ENCODE measurements around the gene LTV1.

The LTV1 gene

DNA sequence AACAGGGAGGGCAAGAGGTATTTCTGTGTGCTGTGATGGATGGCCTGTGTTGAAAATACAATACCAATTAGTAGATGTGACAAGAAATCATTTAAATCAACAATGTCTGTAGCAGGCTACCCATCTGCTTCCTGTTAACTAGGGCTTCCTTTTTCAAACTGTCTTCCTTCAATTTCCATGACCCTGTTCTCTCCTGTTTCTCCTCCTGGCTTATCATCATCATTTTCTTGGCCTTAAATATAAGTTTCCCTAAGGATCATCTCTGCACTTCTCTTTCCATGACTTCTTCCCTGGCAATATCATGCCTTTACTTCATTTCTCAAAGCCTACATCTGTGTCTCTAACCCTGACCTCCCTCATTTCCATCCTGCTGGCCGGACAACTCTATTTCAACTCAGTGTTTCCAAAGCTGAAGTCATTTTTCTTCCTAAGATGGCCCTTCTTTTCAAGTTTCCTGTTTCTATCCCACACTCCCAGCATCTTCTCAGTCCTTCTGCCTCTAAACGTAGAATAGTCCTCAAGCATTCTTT, 39.3 kb downstream of the LTV1 start:
- Histone ChIP-seq H3K9ac (no peak overlapping the region), H3K36me3 (ENCODE audit: control insufficient read depth, insufficient read depth, low read length) (no peaks in the 10 kb centered on the region), H3K4me3 (ENCODE audit: low read depth, low read length) (no peak overlapping the region), H3K79me2 (no peaks in the 10 kb centered on the region), H2AFZ (no peak overlapping the region), H3K9me3 (ENCODE audit: control insufficient read depth, low read length) (no peaks in the 10 kb centered on the region), H3K27me3 (ENCODE audit: control insufficient read depth, insufficient read depth, low read length) (no peaks in the 10 kb centered on the region), H3K4me2 (ENCODE audit: low read length) (no peak overlapping the region), H3K4me1 (no peaks in the 10 kb centered on the region), H3K27ac (no peak overlapping the region)
- TF ChIP-seq, protein P1, sequence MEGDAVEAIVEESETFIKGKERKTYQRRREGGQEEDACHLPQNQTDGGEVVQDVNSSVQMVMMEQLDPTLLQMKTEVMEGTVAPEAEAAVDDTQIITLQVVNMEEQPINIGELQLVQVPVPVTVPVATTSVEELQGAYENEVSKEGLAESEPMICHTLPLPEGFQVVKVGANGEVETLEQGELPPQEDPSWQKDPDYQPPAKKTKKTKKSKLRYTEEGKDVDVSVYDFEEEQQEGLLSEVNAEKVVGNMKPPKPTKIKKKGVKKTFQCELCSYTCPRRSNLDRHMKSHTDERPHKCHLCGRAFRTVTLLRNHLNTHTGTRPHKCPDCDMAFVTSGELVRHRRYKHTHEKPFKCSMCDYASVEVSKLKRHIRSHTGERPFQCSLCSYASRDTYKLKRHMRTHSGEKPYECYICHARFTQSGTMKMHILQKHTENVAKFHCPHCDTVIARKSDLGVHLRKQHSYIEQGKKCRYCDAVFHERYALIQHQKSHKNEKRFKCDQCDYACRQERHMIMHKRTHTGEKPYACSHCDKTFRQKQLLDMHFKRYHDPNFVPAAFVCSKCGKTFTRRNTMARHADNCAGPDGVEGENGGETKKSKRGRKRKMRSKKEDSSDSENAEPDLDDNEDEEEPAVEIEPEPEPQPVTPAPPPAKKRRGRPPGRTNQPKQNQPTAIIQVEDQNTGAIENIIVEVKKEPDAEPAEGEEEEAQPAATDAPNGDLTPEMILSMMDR (IDR thresholded peaks at IDR 0.05): no peak

DNA sequence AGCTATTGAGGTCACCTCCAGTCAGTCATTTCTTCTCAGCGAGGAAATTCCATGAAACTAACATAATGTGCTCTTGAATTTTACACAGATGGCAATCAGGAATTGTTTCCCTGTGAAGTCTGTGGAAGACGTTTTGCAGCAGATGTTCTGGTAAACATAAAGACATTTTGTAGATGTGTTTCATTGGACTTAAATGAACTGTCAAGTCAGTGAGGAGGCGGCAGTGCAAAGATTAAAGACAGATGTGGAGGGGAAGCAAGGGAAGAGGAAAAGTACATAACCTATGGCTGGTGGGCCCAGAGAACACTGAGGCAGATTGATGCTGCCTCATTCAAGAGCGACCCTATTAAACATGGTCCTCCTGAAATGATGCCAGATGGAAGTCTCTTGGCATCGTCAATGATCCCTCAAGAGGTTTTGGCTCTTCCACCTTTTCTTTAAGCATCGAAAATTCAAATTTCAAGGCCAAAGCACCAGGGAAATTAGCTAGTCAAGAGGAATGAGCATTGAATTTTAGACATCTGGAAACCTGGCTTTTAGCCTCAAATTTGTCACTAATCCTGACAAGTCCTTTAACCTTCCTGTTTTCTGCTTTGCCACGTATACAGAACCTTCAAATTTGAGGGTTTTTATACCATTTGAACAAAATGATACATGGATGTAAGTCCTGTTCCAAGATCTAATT, 41.2 kb downstream of the LTV1 start:
- TF ChIP-seq, protein P1 (IDR thresholded peaks at IDR 0.05): no peak

DNA sequence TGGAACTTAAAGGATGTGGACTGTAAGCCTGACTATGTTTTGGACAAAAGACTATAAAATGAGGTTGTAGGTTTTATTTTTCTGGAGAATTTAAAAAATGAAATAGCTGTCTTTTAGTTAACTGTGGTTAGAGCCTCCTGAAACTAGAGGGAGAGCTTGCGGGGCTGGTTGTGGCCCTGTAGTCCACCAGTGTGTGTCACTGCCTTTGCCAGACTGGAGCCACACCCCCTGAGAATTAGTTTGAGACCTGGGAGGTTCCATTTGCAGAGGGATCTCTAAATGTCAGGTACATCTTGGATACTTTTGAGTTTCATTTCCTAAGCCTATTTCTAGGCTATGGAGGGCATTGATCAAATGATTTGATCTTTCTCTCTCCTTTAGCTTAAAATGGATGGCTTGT, 42.0 kb downstream of the LTV1 start:
- TF ChIP-seq, protein P1 (IDR thresholded peaks at IDR 0.05): no peak
- Histone ChIP-seq H3K9me3 (ENCODE audit: control insufficient read depth, low read length) (no peaks in the 10 kb centered on the region), H3K36me3 (ENCODE audit: control insufficient read depth, insufficient read depth, low read length) (no peaks in the 10 kb centered on the region), H3K4me2 (ENCODE audit: low read length) (no peak overlapping the region), H3K27ac (no peak overlapping the region), H3K27me3 (ENCODE audit: control insufficient read depth, insufficient read depth, low read length) (no peaks in the 10 kb centered on the region), H3K4me3 (ENCODE audit: low read depth, low read length) (no peak overlapping the region), H2AFZ (no peak overlapping the region), H3K79me2 (no peaks in the 10 kb centered on the region), H3K4me1 (no peaks in the 10 kb centered on the region), H3K9ac (no peak overlapping the region)

More for the DNA sequence above, 41.2 kb downstream of the LTV1 start:
- no peaks in the 10 kb centered on the region for H3K9me3 ChIP-seq (ENCODE audit: control insufficient read depth, low read length)
- H3K9ac ChIP-seq: no peak overlapping the region
- no peak overlapping the region for H3K4me2 ChIP-seq (ENCODE audit: low read length)
- H3K4me1 ChIP-seq: no peaks in the 10 kb centered on the region
- H3K27me3 ChIP-seq (ENCODE audit: control insufficient read depth, insufficient read depth, low read length): no peaks in the 10 kb centered on the region
- H3K27ac ChIP-seq: no peak overlapping the region
- H3K79me2 ChIP-seq: no peaks in the 10 kb centered on the region
- H3K4me3 ChIP-seq (ENCODE audit: low read depth, low read length): no peak overlapping the region
- H2AFZ ChIP-seq: no peak overlapping the region
- no peaks in the 10 kb centered on the region for H3K36me3 ChIP-seq (ENCODE audit: control insufficient read depth, insufficient read depth, low read length)

DNA sequence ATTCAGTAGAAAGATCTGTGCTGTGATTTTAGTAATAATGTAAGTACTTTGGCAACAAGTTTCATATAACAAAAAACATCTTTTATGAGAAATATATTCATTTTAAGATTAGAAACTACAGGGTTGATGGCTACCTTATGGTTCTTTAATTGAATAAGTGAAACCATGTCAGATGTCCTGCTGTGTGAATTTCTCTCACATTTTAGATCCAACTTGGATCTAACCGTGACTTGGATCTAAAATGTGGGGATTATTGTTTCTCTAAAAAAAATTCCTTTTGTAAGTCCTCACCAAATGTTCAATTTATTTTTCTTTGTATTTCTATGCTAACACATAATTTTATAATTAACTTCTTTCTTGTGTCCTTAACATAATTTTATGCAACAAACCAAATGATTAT, 51.5 kb downstream of the LTV1 start:
- Histone ChIP-seq H3K4me2 (ENCODE audit: low read length) (no peak overlapping the region), H3K4me3 (ENCODE audit: low read depth, low read length) (no peak overlapping the region), H3K4me1 (no peaks in the 10 kb centered on the region), H3K9ac (no peak overlapping the region), H3K9me3 (ENCODE audit: control insufficient read depth, low read length) (no peaks in the 10 kb centered on the region), H3K36me3 (ENCODE audit: control insufficient read depth, insufficient read depth, low read length) (no peaks in the 10 kb centered on the region), H3K79me2 (no peaks in the 10 kb centered on the region), H3K27ac (no peak overlapping the region), H3K27me3 (ENCODE audit: control insufficient read depth, insufficient read depth, low read length) (no peaks in the 10 kb centered on the region), H2AFZ (no peak overlapping the region)
- TF ChIP-seq, protein P1 (IDR thresholded peaks at IDR 0.05): no peak

All from parathyroid adenoma (tissue), 2 donors.